Measurements from ENCODE around the gene PLIN4. TPM values are rescaled to one million over a fixed set of nuclear protein-coding genes. Genes with fewer than 3 reads are reported as not detected.

PLIN4 gene
- total RNA-seq, 4 donors from 2014 or later, result 1.3 to 6.6 (median 3.7) TPM

DNA sequence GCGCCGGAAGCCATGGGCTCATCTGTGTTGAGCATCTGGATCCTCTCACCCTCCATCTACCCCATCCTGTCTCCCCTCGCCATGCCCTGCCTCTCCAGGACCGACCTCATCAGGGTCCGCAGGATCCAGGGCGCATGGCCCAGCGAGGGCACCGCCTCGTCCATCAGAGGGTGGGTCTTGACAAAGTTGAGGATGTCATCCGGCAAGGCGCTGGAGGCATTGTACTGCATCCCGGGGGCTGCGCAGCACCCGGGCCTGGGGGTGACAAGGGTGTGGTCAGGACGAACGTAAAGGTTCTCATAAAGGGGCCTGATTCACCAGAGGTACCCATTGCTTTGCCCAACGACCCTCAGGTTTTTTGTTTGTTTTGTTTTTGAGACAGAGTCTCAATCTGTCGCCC lies 31.7 kb upstream of the PLIN4 start:
- 94% methylated on average over 15 to 18 of the region's 18 CpGs for WGBS, 2 donors
- Histone ChIP-seq H3K27ac (no peak overlapping the region), H3K4me3 (replicated peaks in 1 of 3) (no peak overlapping the region), H3K27me3 (no peaks in the 10 kb centered on the region), H3K9me3 (no peaks in the 10 kb centered on the region), H3K4me1 (no peaks in the 10 kb centered on the region), H3K36me3 (no peaks in the 10 kb centered on the region)
- intact Hi-C loops (cut with DNase I), result no loop called here
- TF ChIP-seq, protein P1, sequence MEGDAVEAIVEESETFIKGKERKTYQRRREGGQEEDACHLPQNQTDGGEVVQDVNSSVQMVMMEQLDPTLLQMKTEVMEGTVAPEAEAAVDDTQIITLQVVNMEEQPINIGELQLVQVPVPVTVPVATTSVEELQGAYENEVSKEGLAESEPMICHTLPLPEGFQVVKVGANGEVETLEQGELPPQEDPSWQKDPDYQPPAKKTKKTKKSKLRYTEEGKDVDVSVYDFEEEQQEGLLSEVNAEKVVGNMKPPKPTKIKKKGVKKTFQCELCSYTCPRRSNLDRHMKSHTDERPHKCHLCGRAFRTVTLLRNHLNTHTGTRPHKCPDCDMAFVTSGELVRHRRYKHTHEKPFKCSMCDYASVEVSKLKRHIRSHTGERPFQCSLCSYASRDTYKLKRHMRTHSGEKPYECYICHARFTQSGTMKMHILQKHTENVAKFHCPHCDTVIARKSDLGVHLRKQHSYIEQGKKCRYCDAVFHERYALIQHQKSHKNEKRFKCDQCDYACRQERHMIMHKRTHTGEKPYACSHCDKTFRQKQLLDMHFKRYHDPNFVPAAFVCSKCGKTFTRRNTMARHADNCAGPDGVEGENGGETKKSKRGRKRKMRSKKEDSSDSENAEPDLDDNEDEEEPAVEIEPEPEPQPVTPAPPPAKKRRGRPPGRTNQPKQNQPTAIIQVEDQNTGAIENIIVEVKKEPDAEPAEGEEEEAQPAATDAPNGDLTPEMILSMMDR (IDR thresholded peaks at IDR 0.05), result no peak
- TF ChIP-seq POLR2A (IDR thresholded peaks at IDR 0.05), result no peak
- no peak for DNase-seq

DNA sequence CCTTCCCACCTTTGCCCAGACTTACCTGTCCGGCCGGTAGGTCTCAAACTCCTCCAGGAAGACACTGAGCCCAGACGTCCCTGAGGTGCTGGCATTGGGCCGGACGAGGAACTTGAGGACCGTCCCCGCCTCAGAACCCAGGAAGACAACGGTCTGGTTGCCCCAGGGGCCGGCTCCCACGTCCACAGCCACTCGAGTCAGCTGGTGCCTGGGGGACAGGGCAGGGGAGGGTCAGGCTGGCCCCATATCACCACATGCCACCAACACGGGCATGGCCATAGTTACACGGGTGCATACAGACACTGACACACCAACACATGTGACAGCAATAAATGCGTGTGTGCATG lies 29.9 kb upstream of the PLIN4 start:
- no peak for DNase-seq
- 88 to 94% methylated on average over 3 to 14 of the region's 14 CpGs for WGBS, 2 donors
- TF ChIP-seq, protein P1 (IDR thresholded peaks at IDR 0.05), result no peak
- no peak for TF ChIP-seq POLR2A (IDR thresholded peaks at IDR 0.05)
- intact Hi-C loops (cut with DNase I), result no loop called here
- H3K27me3 ChIP-seq, result no peaks in the 10 kb centered on the region
- no peaks in the 10 kb centered on the region for H3K4me1 ChIP-seq
- H3K9me3 ChIP-seq, result no peaks in the 10 kb centered on the region
- H3K4me3 ChIP-seq (replicated peaks in 1 of 3), result no peak overlapping the region
- H3K36me3 ChIP-seq, result no peaks in the 10 kb centered on the region
- no peak overlapping the region for H3K27ac ChIP-seq

DNA sequence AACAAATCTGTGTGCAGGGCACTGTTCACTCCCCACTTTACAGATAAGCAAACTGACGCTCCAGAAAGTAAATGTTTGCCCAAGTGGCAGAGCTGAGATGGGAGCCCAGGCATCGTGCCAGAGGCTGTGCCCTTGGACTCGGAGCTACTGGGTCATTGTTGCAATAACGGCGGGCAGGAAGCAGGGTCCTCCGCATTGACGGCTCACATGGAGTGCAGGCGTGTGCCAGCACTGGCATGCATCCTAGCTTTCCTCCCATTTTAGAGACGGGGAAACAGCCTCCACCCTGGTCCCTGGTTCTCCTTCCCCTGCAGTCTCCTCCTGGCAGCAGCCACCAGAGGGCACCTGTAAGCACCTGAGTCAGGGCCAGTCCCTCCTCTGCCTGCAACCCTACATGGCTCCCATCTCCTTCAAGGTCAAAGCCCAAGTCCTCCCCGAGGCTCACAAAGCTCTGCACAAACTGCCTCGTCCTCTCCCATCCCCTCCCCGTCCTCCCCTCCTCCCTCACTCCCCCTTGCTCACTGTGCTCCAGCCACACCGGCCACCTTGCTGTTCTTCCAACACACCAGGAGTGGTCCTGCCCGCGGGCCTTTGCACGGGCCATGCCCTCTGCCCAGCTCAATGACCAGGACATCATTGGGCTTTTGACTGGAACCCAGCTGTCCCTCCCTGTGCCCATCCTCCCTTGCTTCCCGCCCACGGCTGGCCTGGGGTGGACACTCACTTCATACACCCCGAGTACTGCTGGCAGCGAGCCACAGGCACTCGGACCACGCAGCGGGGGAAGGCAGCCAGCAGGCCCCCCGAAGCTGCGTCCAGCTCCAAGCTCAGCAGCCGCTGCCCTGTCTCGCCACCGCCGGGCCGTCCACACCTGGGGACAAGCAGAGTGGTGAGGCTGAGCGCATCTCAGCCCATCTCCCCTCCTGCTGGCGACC lies 29.3 kb upstream of the PLIN4 start:
- Histone ChIP-seq H3K4me1 (no peaks in the 10 kb centered on the region), H3K36me3 (no peaks in the 10 kb centered on the region), H3K27ac (no peak overlapping the region), H3K27me3 (no peaks in the 10 kb centered on the region), H3K4me3 (replicated peaks in 1 of 3) (no peak overlapping the region), H3K9me3 (no peaks in the 10 kb centered on the region)
- DNase-seq, result no peak
- intact Hi-C loops (cut with DNase I), result no loop called here
- TF ChIP-seq, protein P1 (IDR thresholded peaks at IDR 0.05), result peak in 1 of 6 experiments; percentile 7
- TF ChIP-seq POLR2A (IDR thresholded peaks at IDR 0.05), result no peak
- 66 to 80% methylated on average over 23 of the region's 32 CpGs for WGBS, 2 donors

DNA sequence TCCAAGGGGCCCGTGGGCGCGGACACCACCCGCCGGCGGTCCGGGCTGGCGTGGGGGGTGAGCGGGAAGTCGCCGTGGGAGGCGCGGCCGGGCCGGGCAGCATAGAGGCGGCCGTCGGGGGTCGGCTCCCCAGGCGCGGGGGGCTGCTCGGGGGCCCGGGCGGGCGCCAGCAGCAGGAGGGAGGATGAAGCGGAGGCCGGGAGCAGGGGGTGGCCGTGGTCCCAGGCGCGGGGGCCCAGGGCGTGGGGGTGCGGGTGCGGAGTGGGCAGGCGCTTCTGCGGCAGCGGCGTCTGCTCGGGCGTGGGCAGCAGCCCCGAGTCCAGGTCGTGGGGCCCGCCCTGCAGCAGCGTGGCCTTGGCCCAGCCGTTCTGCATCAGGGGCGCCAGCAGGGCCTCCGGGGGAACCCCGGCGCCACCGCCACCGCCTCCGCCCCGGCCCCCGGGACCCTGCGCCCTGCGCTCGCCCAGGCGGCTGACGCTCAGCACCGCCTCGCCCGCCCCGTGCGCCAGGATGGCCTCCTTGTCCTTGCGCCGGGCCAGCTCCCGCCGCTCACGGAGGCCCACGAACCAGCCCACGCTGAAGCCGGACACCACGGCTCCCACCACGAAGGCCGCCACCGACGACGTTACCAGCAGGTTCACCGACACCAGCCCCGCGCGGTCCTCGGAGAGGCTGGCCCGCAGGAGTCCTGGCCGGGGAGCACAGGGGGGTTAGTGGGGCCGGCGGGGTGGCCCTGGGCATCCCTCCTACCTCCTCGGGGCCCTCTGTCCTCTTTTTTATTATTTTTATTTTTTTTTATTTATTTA lies 25.8 kb upstream of the PLIN4 start:
- 95% methylated on average over 54 to 67 of the region's 87 CpGs for WGBS, 2 donors

More for the DNA sequence above, 25.8 kb upstream of the PLIN4 start:
- Histone ChIP-seq H3K4me3 (replicated peaks in 1 of 3) (no peak overlapping the region), H3K27me3 (no peaks in the 10 kb centered on the region), H3K9me3 (no peaks in the 10 kb centered on the region), H3K4me1 (no peaks in the 10 kb centered on the region), H3K27ac (no peak overlapping the region), H3K36me3 (no peaks in the 10 kb centered on the region)
- intact Hi-C loops (cut with DNase I), result no loop called here
- TF ChIP-seq, protein P1 (IDR thresholded peaks at IDR 0.05), result no peak
- no peak for TF ChIP-seq POLR2A (IDR thresholded peaks at IDR 0.05)
- DNase-seq, result no peak
